Upper lobe of left lung (tissue), 6 donors: ENCODE measurements around the gene CD300LB. TPM values are rescaled to one million over a fixed set of nuclear protein-coding genes. Genes with fewer than 3 reads are reported as not detected.

ENCODE experiments used
- ATAC-seq, 2 donors: fragments of 200-7000 bp; cut with Tn5 transposase; one replicate each; pipeline ENCODE4 v1.9.1; 2022; ENCODE audit warnings: mild to moderate bottlenecking in 2 of 2, moderate library complexity in 2 of 2; ENCODE audit not compliant: low FRiP score in 2 of 2
- DNase-seq, 2 donors: peaks; one replicate each; pipeline ENCODE4 v3.0.0-alpha.2; 2019 to 2020
- H3K27ac ChIP-seq, 4 donors: fragments of 200-600 bp; sonication (generic); one replicate each; pipeline ENCODE4 v1.5.1; 2016 to 2019
- H3K27me3 ChIP-seq, 4 donors: fragments of 200-600 bp; sonication (generic); one replicate each; pipeline ENCODE4 v1.5.1; 2017 to 2019
- H3K36me3 ChIP-seq, 4 donors: fragments of 200-600 bp; sonication (generic); one replicate each; pipeline ENCODE4 v1.5.1; 2016 to 2019
- H3K4me1 ChIP-seq, 4 donors: fragments of 200-600 bp; sonication (generic); one replicate each; pipeline ENCODE4 v1.5.1; 2018 to 2019
- H3K4me3 ChIP-seq, 4 donors: fragments of 200-600 bp; sonication (generic); one replicate each; pipeline ENCODE4 v1.5.1; 2017 to 2019; ENCODE audit warnings: mild to moderate bottlenecking in 2 of 4, moderate library complexity in 1 of 4
- H3K9me3 ChIP-seq, 4 donors: fragments of 200-600 bp; sonication (generic); one replicate each; pipeline ENCODE4 v1.5.1; 2018 to 2019
- EP300 ChIP-seq, 4 donors: sonication (generic); formaldehyde crosslinking; IDR thresholded peaks; one replicate each; pipeline ENCODE4 v1.5.1; 2017; ENCODE audit warnings: antibody characterized with exemption in 4 of 4, control low read depth in 2 of 4
- POLR2A ChIP-seq, 4 donors: fragments of 450-650 bp; IDR thresholded peaks; one replicate each; pipeline ENCODE4 v1.5.1; 2016 to 2017; ENCODE audit warnings: antibody characterized with exemption in 4 of 4, mild to moderate bottlenecking in 2 of 4
- POLR2AphosphoS5 ChIP-seq, 2 donors: sonication (generic); formaldehyde crosslinking; IDR thresholded peaks; one replicate each; pipeline ENCODE4 v1.5.1; 2017; ENCODE audit warnings: antibody characterized with exemption in 2 of 2
- WGBS, 2 donors: methylation state at CpG; one replicate each; pipeline ENCODE4 v1.1.5; 2017 to 2018; 5-methylcytosine and 5-hydroxymethylcytosine counted together
- total RNA-seq, 6 donors: library from RNA; depleted of rRNA in 4 of 6; stranded (reverse); fragments of >200 nt in 4 of 6; gene quantifications; one replicate each; pipeline versions ENCODE4 v1.1.0 to v1.2.1, GENCODE V29; 2016 to 2021
- TF ChIP-seq, protein P1 (sequence below), 6 experiments: fragments of 450-650 bp in 4 of 6; fragments of 200-600 bp in 2 of 6; sonication (generic) in 2 of 6; IDR thresholded peaks; one replicate each; pipeline ENCODE4 v1.5.1; 2016 to 2019; ENCODE audit warnings: antibody characterized with exemption in 6 of 6
- donor health status: DM: no; HTN: no; CAD: no; lungs with moderate emphysema.
- donor health status: DM: no; HTN: yes; CAD: no; lungs with severe emphysema.

CD300LB gene
- total RNA-seq, 6 donors from 2014 or later: 0.49 to 3.1 (median 1.5) TPM

DNA sequence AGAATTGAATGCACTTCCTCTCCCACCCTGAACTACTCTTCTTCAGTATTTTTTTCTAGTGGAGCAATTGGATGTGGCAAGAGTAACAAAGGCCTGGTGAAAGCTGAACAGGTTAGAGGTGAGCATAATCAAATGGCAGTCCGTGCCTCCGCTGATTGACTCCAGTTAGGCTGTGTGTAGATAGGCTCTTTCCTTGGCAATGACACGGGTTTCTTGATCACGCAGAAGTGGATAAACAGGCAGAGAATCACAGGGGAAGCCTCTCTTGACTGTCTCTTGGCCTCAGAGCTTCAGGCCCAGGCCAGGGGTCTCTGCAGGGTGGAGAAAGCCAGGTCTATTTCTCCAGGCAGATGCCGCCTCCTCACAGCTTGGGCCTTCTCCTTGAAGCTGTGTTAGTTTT, 4.2 kb downstream of the CD300LB start:
- TF ChIP-seq EP300 (IDR thresholded peaks at IDR 0.05) (no peak), POLR2A (IDR thresholded peaks at IDR 0.05) (no peak), POLR2AphosphoS5 (IDR thresholded peaks at IDR 0.05) (no peak)
- TF ChIP-seq, protein P1, sequence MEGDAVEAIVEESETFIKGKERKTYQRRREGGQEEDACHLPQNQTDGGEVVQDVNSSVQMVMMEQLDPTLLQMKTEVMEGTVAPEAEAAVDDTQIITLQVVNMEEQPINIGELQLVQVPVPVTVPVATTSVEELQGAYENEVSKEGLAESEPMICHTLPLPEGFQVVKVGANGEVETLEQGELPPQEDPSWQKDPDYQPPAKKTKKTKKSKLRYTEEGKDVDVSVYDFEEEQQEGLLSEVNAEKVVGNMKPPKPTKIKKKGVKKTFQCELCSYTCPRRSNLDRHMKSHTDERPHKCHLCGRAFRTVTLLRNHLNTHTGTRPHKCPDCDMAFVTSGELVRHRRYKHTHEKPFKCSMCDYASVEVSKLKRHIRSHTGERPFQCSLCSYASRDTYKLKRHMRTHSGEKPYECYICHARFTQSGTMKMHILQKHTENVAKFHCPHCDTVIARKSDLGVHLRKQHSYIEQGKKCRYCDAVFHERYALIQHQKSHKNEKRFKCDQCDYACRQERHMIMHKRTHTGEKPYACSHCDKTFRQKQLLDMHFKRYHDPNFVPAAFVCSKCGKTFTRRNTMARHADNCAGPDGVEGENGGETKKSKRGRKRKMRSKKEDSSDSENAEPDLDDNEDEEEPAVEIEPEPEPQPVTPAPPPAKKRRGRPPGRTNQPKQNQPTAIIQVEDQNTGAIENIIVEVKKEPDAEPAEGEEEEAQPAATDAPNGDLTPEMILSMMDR (IDR thresholded peaks at IDR 0.05): no peak
- Histone ChIP-seq H3K4me1 (no peaks in the 10 kb centered on the region), H3K27me3 (no peaks in the 10 kb centered on the region), H3K36me3 (no peaks in the 10 kb centered on the region), H3K27ac (peak overlapping the region in 2 of 4 donors; percentile 44 to 80), H3K4me3 (no peak overlapping the region), H3K9me3 (peaks cover 0 to 10% (median 2%) of the 10 kb centered on the region in 4 donors)
- WGBS, 2 donors: 87 to 90% methylated on average over 5 of the region's 5 CpGs
- peak in 1 of 2 donors; percentile 14 for DNase-seq
- no peak for ATAC-seq

DNA sequence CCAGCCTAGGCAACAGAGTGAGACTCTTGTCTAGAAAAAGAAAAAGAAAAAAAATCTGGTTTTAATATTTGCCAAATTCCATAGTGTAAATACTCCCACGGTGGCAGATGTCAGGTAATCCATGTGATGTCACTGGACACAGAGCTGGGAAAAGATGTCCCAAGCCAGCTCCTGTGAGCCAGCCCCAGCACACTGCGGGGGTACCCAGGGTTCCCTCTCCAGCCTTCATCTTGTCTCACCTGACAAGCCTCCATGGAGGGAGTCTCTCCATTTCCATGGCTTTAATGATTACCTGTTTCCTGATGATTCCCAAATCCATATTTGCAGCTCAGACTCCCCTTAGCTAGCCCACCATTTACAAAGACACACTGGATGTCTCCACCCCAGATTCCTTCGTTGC, 4.6 kb downstream of the CD300LB start:
- Histone ChIP-seq H3K36me3 (no peaks in the 10 kb centered on the region), H3K27me3 (no peaks in the 10 kb centered on the region), H3K4me1 (no peaks in the 10 kb centered on the region), H3K27ac (peak overlapping the region in 1 of 4 donors; percentile 80), H3K9me3 (peaks cover 0 to 10% (median 2%) of the 10 kb centered on the region in 4 donors), H3K4me3 (no peak overlapping the region)
- 67 to 81% methylated on average over 3 of the region's 3 CpGs for WGBS, 2 donors
- DNase-seq (no peak), ATAC-seq (no peak)
- TF ChIP-seq POLR2A (IDR thresholded peaks at IDR 0.05) (no peak), EP300 (IDR thresholded peaks at IDR 0.05) (no peak), POLR2AphosphoS5 (IDR thresholded peaks at IDR 0.05) (no peak)
- TF ChIP-seq, protein P1 (IDR thresholded peaks at IDR 0.05): no peak

DNA sequence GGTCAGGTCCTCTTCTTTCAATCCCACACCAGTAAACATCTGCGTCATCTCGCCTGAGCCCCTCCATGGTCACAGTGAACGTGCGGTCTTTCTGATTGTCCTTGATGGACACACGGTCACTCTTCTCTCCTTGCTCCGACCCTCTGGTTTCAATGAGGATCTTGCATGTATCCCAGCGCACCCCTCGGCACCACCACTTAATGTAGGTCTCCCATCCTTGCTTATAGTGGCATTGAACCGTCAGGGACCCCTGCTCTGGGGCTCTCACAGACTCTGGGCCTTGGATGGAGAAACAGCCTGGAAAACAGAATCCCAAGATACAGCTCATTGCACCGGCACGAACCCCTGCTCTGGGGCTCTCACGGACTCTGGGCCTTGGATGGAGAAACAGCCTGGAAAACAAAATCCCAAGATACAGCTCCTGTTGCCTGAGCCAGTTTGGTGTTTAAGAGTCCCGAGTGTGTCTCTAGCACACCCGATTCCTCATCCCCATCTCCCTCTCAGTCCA, 5.4 kb downstream of the CD300LB start:
- ATAC-seq: no peak
- H3K27ac ChIP-seq: no peak overlapping the region
- TF ChIP-seq POLR2A (IDR thresholded peaks at IDR 0.05) (no peak), EP300 (IDR thresholded peaks at IDR 0.05) (no peak), POLR2AphosphoS5 (IDR thresholded peaks at IDR 0.05) (no peak)
- TF ChIP-seq, protein P1 (IDR thresholded peaks at IDR 0.05): no peak
- H3K4me3 ChIP-seq: no peak overlapping the region
- DNase-seq: no peak
- H3K27me3 ChIP-seq: no peaks in the 10 kb centered on the region
- no peaks in the 10 kb centered on the region for H3K4me1 ChIP-seq
- H3K9me3 ChIP-seq: peaks cover 0 to 10% (median 2%) of the 10 kb centered on the region in 4 donors
- 83 to 90% methylated on average over 14 of the region's 14 CpGs for WGBS, 2 donors
- H3K36me3 ChIP-seq: no peaks in the 10 kb centered on the region

DNA sequence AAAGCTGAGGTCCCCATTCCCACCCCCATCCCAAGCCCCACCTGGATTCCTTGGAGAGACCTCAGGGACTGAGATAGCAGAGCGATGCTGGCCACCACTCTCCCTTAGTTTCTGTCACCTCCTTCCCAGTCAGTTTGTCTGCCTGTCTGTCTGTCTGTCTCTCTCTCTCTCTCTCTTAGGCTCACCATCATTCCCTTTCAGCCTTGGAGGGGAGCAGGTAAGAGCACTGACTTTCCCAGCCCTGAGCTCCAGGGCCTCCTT, 5.9 kb downstream of the CD300LB start:
- no peak overlapping the region for H3K27ac ChIP-seq
- DNase-seq (no peak), ATAC-seq (no peak)
- peaks cover 0 to 10% (median 2%) of the 10 kb centered on the region in 4 donors for H3K9me3 ChIP-seq
- H3K4me3 ChIP-seq: no peak overlapping the region
- WGBS, 2 donors: 87 to 93% methylated on average over 1 of the region's 1 CpG
- no peaks in the 10 kb centered on the region for H3K4me1 ChIP-seq
- no peaks in the 10 kb centered on the region for H3K36me3 ChIP-seq
- no peaks in the 10 kb centered on the region for H3K27me3 ChIP-seq
- TF ChIP-seq EP300 (IDR thresholded peaks at IDR 0.05) (no peak), POLR2A (IDR thresholded peaks at IDR 0.05) (no peak), POLR2AphosphoS5 (IDR thresholded peaks at IDR 0.05) (no peak)
- TF ChIP-seq, protein P1 (IDR thresholded peaks at IDR 0.05): no peak
